Spleen (tissue), 11 donors: ENCODE data around the gene CCDC66. TPM values are rescaled to one million over a fixed set of nuclear protein-coding genes. Genes with fewer than 3 reads are reported as not detected.
"Not testable (repeated sequence)": the region's sequence is repeated elsewhere in the genome, so short reads cannot be mapped to it uniquely, and the experiment has no call there.

Experiments used
- DNase-seq: peaks from one replicate; pipeline ENCODE4 v3.0.0-alpha.2; 2020
- H3K27ac ChIP-seq, 8 donors: fragments of 200-600 bp; sonication (generic) in 7 of 8; 1 replicate in 4 of 8; 2 replicates in 4 of 8; pipeline versions ENCODE4 v1.5.0 to v1.8.0; 2016 to 2021; ENCODE audit warnings: inconsistent platforms in 4 of 8, mild to moderate bottlenecking in 4 of 8, moderate library complexity in 1 of 8
- H3K27me3 ChIP-seq, 7 donors: fragments of 200-600 bp; sonication (generic) in 6 of 7; replicated peaks in 1 of 7; 1 replicate in 4 of 7; 2 replicates in 3 of 7; pipeline versions ENCODE4 v1.5.0 to v1.8.0; 2016 to 2021; ENCODE audit warnings: inconsistent platforms in 3 of 7, mild to moderate bottlenecking in 1 of 7
- H3K36me3 ChIP-seq, 6 donors: fragments of 200-600 bp; sonication (generic) in 5 of 6; 1 replicate in 4 of 6; 2 replicates in 2 of 6; pipeline versions ENCODE4 v1.5.0 to v1.8.0; 2016 to 2021; ENCODE audit warnings: inconsistent platforms in 2 of 6
- H3K4me1 ChIP-seq, 6 donors: fragments of 200-600 bp; sonication (generic) in 5 of 6; 1 replicate in 3 of 6; 2 replicates in 3 of 6; pipeline versions ENCODE4 v1.5.0 to v1.8.0; 2016 to 2021; ENCODE audit warnings: inconsistent platforms in 3 of 6
- H3K4me3 ChIP-seq, 8 donors: fragments of 200-600 bp; sonication (generic) in 7 of 8; 1 replicate in 4 of 8; 2 replicates in 4 of 8; pipeline versions ENCODE4 v1.5.0 to v1.8.0; 2016 to 2021; ENCODE audit warnings: inconsistent platforms in 4 of 8, mild to moderate bottlenecking in 4 of 8, moderate library complexity in 2 of 8
- H3K9me3 ChIP-seq, 8 donors: fragments of 200-600 bp; sonication (generic) in 7 of 8; 1 replicate in 4 of 8; 2 replicates in 4 of 8; pipeline versions ENCODE4 v1.5.0 to v1.8.0; 2016 to 2021; ENCODE audit warnings: inconsistent platforms in 4 of 8
- POLR2A ChIP-seq, 3 donors: fragments of 450-650 bp; IDR thresholded peaks; one replicate each; pipeline ENCODE4 v1.5.1; 2017; ENCODE audit warnings: antibody characterized with exemption in 3 of 3, mild to moderate bottlenecking in 1 of 3
- POLR2AphosphoS5 ChIP-seq, 3 donors: sonication (generic); formaldehyde crosslinking; IDR thresholded peaks; one replicate each; pipeline ENCODE4 v1.5.1; 2017; ENCODE audit warnings: antibody characterized with exemption in 3 of 3
- WGBS, 5 donors: extraction: QIAGEN DNeasy Blood & Tissue Kit in 3 of 5; methylation state at CpG; one replicate each; pipeline versions ENCODE4 v1.1.5 to v1.1.7; 2013 to 2018; 5-methylcytosine and 5-hydroxymethylcytosine counted together
- intact Hi-C: fragments of 100-400 bp; cut with DNase I; formaldehyde crosslinking; loops from one replicate; pipeline ENCODE4 v1.15.0; 2023; ENCODE audit warnings: low total_unique reads
- polyA plus RNA-seq, 3 donors: library from polyadenylated mRNA; stranded (reverse); fragments of 200-250 nt; gene quantifications; one replicate each; pipeline ENCODE4 v1.2.1, GENCODE V29; 2013
- total RNA-seq, 7 donors: library from RNA; depleted of rRNA in 3 of 7; stranded (reverse); fragments of >200 nt in 3 of 7; fragmentation: NEBNext Ultra II Directional in 4 of 7; extraction: Animal tissue kit (Norgen Biotek cat#: 25700) in 4 of 7; gene quantifications; one replicate each; pipeline versions ENCODE4 v1.1.0 to v1.2.1, GENCODE V29; 2016 to 2021
- TF ChIP-seq, protein P1 (sequence below), 11 experiments: fragments of 200-600 bp in 7 of 11; fragments of 450-650 bp in 4 of 11; sonication (generic) in 4 of 11; IDR thresholded peaks in 8 of 11; conservative IDR thresholded peaks in 3 of 11; 1 replicate in 7 of 11; 2 replicates in 4 of 11; pipeline versions ENCODE4 v1.4.0 to v1.8.0; 2016 to 2021; ENCODE audit warnings: antibody characterized with exemption in 11 of 11, inconsistent platforms in 4 of 11, mild to moderate bottlenecking in 1 of 11
- donor health status: healthy with polysubstance abuse.
- donor health status: DM: no; HTN: no; CAD: no; lungs with moderate emphysema.
- donor health status: DM: no; HTN: no; CAD: no.
- donor health status: Bipolar disorder and iron deficiency.
- donor health status: healthy.
- donor health status: DM: no; HTN: no; CAD: no.
- donor health status: DM: yes; HTN: yes; CAD: no.

The CCDC66 gene
- total and polyA plus RNA-seq, 10 donors, result 8.1 to 80.2 (median 37.7) TPM

DNA sequence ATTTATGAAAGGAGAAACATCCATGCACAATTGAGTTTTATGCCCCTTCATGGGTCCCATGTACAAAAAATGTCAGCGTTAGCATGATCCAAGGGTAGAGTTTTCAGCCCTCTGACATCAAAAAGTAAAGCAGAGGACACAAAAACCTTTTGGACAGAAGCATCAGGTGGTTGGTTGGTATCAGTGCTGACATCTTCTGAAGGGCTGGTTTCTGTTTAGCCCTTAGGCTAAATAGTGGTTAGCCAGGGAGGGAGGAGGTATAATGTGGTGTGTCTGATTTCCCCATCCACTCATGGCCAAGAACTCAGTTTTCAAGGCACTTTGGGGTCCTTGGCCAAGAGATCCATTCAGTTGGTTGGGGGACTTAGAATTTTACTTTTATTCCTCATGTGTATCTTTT is 16.5 kb downstream of the CCDC66 start:
- no peak for DNase-seq
- intact Hi-C loops, result no loop called here
- no peaks in the 10 kb centered on the region for H3K9me3 ChIP-seq
- no peak overlapping the region for H3K4me3 ChIP-seq
- H3K27me3 ChIP-seq, result no peaks in the 10 kb centered on the region
- H3K36me3 ChIP-seq, result peaks cover 0 to 70% (median 34%) of the 10 kb centered on the region in 6 donors
- no peaks in the 10 kb centered on the region for H3K4me1 ChIP-seq
- H3K27ac ChIP-seq, result no peak overlapping the region
- WGBS, 5 donors, result 94 to 100% (median 96%) methylated on average over 1 of the region's 1 CpG
- TF ChIP-seq POLR2A (IDR thresholded peaks at IDR 0.05), result no peak
- TF ChIP-seq, protein P1, sequence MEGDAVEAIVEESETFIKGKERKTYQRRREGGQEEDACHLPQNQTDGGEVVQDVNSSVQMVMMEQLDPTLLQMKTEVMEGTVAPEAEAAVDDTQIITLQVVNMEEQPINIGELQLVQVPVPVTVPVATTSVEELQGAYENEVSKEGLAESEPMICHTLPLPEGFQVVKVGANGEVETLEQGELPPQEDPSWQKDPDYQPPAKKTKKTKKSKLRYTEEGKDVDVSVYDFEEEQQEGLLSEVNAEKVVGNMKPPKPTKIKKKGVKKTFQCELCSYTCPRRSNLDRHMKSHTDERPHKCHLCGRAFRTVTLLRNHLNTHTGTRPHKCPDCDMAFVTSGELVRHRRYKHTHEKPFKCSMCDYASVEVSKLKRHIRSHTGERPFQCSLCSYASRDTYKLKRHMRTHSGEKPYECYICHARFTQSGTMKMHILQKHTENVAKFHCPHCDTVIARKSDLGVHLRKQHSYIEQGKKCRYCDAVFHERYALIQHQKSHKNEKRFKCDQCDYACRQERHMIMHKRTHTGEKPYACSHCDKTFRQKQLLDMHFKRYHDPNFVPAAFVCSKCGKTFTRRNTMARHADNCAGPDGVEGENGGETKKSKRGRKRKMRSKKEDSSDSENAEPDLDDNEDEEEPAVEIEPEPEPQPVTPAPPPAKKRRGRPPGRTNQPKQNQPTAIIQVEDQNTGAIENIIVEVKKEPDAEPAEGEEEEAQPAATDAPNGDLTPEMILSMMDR (IDR thresholded peaks at IDR 0.05 in 8 of 11, conservative IDR thresholded peaks at IDR 0.05 in 3 of 11), result no peak

DNA sequence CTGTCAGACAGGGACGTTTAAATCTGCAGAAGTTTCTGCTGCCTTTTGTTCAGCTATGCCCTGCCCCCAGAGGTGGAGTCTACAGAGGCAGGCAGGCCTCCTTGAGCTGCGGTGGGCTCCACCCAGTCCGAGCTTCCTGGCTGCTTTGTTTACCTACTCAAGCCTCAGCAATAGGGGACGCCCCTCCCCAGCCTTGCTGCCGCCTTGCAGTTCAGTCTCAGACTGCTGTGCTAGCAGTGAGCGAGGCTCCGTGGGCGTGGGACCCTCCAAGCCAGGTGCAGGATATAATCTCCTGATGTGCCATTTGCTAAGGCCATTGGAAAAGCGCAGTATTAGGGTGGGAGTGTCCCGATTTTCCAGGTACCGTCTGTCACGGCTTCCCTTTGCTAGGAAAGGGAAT is 25.0 kb downstream of the CCDC66 start:
- H3K27ac ChIP-seq, H3K4me3 ChIP-seq, H3K9me3 ChIP-seq, DNase-seq, intact Hi-C loops, H3K27me3 ChIP-seq, H3K4me1 ChIP-seq: not testable (repeated sequence)
- H3K36me3 ChIP-seq, result peaks cover 0 to 34% (median 11%) of the 10 kb centered on the region in 6 donors
- 78 to 98% (median 97%) methylated on average over 9 to 12 of the region's 12 CpGs for WGBS, 5 donors

DNA sequence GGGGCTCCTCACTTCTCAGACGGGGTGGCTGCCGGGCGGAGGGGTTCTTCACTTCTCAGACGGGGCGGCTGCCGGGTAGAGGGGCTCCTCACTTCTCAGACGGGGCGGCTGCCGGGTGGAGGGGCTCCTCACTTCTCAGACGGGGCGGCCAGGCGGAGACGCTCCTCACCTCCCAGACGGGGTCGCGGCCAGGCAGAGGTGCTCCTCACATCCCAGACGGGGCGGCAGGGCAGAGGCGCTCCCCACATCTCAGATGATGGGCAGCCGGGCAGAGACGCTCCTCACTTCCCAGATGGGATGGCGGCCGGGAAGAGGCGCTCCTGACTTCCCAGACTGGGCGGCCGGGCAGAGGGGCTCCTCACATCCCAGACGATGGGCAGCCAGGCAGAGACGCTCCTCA is 27.3 kb downstream of the CCDC66 start:
- 89 to 94% (median 91%) methylated on average over 13 to 28 of the region's 28 CpGs; no CpG with 5 or more reads in 1 of the 5 donors for WGBS, 5 donors
- H3K4me3 ChIP-seq, H3K27me3 ChIP-seq, intact Hi-C loops, H3K27ac ChIP-seq, DNase-seq, H3K4me1 ChIP-seq, H3K9me3 ChIP-seq: not testable (repeated sequence)
- H3K36me3 ChIP-seq, result peaks cover 0 to 34% (median 11%) of the 10 kb centered on the region in 6 donors

DNA sequence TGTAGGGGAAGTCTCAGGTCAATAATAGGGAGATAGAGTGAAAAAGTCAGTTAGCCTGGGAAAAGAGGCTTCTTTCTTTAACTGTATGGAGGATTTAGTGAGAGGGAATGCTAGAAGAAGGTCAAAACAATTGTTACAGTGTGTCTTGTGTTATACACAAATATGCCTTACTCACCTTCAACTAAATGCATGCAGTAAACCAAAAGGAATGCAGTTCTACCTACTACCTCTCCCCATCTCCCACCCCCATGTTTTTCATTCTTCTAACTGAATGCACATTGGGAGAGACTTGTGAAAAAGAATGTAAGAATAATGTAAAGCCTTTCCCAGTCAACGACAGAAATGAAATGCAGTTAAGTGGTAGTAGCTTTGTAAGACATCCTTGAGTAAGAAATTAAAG is 33.8 kb downstream of the CCDC66 start:
- Histone ChIP-seq H3K27me3 (no peaks in the 10 kb centered on the region), H3K4me1 (peaks cover 0 to 25% (median 4%) of the 10 kb centered on the region in 6 donors), H3K4me3 (no peak overlapping the region), H3K9me3 (no peaks in the 10 kb centered on the region), H3K27ac (peak overlapping the region in 4 of 8 donors; percentile 17 to 54 (median 42)), H3K36me3 (peaks cover 0 to 28% (median 7%) of the 10 kb centered on the region in 6 donors)
- no peak for DNase-seq
- intact Hi-C loops, result no loop called here
- 54 to 73% (median 60%) methylated on average over 1 of the region's 1 CpG for WGBS, 5 donors
- TF ChIP-seq, protein P1 (IDR thresholded peaks at IDR 0.05 in 8 of 11, conservative IDR thresholded peaks at IDR 0.05 in 3 of 11), result no peak
- TF ChIP-seq POLR2A (IDR thresholded peaks at IDR 0.05) (no peak), POLR2AphosphoS5 (IDR thresholded peaks at IDR 0.05) (no peak)

DNA sequence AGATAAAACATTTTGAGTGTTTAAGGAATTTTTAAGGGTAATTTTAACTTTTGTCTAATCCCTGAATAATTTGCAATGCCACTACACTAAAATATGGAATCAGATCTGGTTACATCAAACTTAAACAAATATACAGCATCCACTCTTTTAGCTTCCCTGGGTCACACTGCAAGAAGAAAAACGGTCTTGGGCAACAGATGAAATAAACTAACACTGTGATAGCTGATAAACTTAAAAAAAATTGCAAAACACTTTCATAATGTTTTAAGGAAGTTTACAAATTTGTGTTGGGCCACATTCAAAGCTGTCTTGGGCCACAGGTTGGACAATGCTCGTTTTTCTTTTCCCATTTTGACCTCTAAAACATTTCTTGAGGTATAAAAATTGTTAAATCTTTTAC is 34.3 kb downstream of the CCDC66 start:
- H3K9me3 ChIP-seq, result no peaks in the 10 kb centered on the region
- DNase-seq, result no peak
- no peak overlapping the region for H3K4me3 ChIP-seq
- peak overlapping the region in 5 of 8 donors; percentile 13 to 54 (median 36) for H3K27ac ChIP-seq
- H3K4me1 ChIP-seq, result peaks cover 0 to 25% (median 4%) of the 10 kb centered on the region in 6 donors
- peaks cover 0 to 33% (median 8%) of the 10 kb centered on the region in 6 donors for H3K36me3 ChIP-seq
- TF ChIP-seq POLR2A (IDR thresholded peaks at IDR 0.05), result no peak
- TF ChIP-seq, protein P1 (IDR thresholded peaks at IDR 0.05 in 8 of 11, conservative IDR thresholded peaks at IDR 0.05 in 3 of 11), result no peak
- no peak for TF ChIP-seq POLR2AphosphoS5 (IDR thresholded peaks at IDR 0.05)
- no peaks in the 10 kb centered on the region for H3K27me3 ChIP-seq
- WGBS, 5 donors, result 46 to 71% (median 55%) methylated on average over 2 of the region's 2 CpGs
- intact Hi-C loops, result no loop called here
